GM21786 (cell line): ENCODE data around the gene KCP.

ENCODE experiments used
- ATAC-seq: cut with Tn5 transposase; IDR thresholded peaks from one replicate; pipeline ENCODE4 v1.9.1; 2021; ENCODE audit not compliant: unreplicated experiment

KCP gene

GRCh38 chr7:128888756-128889095, 21.8 kb downstream of the KCP start:
- ATAC-seq: no peak

GRCh38 chr7:128888039-128888755, 22.3 kb downstream of the KCP start:
- no peak for ATAC-seq

- ATAC-seq: no peak
Measured at GRCh38 chr7:128887169-128888038, 23.1 kb downstream of the KCP start.

GRCh38 chr7:128886391-128887168, 23.9 kb downstream of the KCP start:
- no peak for ATAC-seq

GRCh38 chr7:128885370-128886187, 24.9 kb downstream of the KCP start:
- ATAC-seq: no peak

GRCh38 chr7:128884561-128885369, 25.7 kb downstream of the KCP start:
- no peak for ATAC-seq

GRCh38 chr7:128883622-128884448, 26.7 kb downstream of the KCP start:
- ATAC-seq: peak; percentile 78

GRCh38 chr7:128882134-128882533, 28.4 kb downstream of the KCP start:
- no peak for ATAC-seq

GRCh38 chr7:128881458-128882125, 28.9 kb downstream of the KCP start:
- no peak for ATAC-seq

GRCh38 chr7:128880791-128881457, 29.6 kb downstream of the KCP start:
- no peak for ATAC-seq

GRCh38 chr7:128879939-128880746, 30.4 kb downstream of the KCP start:
- ATAC-seq: no peak

- no peak for ATAC-seq
Measured at GRCh38 chr7:128879461-128879938, 31.0 kb downstream of the KCP start.

- no peak for ATAC-seq
Measured at GRCh38 chr7:128878226-128879105, 32.0 kb downstream of the KCP start.

GRCh38 chr7:128877756-128878120, 32.8 kb downstream of the KCP start:
- no peak for ATAC-seq

GRCh38 chr7:128876978-128877755, 33.3 kb downstream of the KCP start:
- ATAC-seq: no peak
